Middle frontal gyrus (tissue), 1 donor: Measurements from ENCODE around the gene RASSF6.
"Not testable (repeated sequence)": the region's sequence is repeated elsewhere in the genome, so short reads cannot be mapped to it uniquely, and the experiment has no call there.

Experiments used
- DNase-seq: peaks from one replicate; pipeline ENCODE4 v3.0.0-alpha.2; 2015; ENCODE audit warnings: low spot score; ENCODE audit errors: extremely low spot score

The RASSF6 gene

GRCh38 chr4:73577371-73577770 is 42.9 kb downstream of the RASSF6 start:
- no peak for DNase-seq

DNA sequence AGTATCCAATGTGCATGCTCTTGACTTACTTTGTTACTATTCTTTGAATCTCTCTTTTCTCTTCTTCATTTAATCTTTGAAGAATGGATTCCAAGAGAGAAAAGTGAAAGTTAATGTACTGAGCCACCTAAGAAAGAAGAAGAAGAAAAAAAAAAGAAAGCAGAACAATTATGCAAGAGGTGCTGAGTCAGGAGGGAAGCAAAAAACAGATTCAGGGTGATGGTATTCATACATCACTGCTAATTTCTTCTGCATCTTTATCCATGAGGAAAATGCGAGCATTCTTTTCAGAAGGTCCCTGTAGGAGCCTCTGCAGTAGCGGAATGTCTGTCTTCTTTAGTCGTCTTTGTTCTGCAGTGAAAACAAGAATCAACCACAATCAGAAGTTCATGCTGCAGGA is 43.9 kb downstream of the RASSF6 start:
- DNase-seq: no peak

DNA sequence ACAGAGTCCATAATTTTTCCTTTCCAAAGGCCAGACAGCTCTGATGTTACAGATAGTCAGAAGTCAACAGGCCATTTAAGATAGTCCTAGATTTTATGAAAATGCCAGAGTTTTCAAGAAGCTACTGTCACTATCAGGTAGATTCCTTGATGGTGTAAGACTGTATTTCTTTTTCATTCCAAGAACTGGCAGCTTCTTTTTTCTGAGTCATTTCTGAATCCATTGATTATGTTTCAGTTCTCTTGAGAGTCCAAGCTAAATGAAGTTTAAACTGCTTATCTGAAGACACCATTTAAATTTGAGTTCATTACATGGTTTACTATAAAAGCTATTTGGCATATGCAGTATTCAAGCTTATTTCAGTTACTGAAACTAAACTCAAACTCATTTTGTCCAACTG is 44.6 kb downstream of the RASSF6 start:
- no peak for DNase-seq

- DNase-seq: no peak
These were observed 46.3 kb downstream of the RASSF6 start for GRCh38 chr4:73573794-73574528.

DNA sequence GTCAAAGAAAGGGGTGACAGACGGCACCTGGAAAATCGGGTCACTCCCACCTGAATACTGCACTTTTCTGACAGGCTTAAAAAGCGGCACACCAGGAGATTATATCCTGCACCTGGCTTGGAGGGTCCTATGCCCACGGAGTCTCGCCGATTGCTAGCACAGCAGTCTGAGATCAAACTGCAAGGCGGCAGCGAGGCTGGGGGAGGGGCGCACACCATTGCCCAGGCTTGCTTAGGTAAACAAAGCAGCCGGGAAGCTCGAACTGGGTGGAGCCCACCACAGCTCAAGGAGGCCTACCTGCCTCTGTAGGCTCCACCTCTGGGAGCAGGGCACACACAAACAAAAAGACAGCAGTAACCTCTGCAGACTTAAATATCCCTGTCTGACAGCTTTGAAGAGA is 69.4 kb downstream of the RASSF6 start:
- not testable (repeated sequence) for DNase-seq

GRCh38 chr4:73544620-73545019 is 75.6 kb downstream of the RASSF6 start:
- no peak for DNase-seq

DNA sequence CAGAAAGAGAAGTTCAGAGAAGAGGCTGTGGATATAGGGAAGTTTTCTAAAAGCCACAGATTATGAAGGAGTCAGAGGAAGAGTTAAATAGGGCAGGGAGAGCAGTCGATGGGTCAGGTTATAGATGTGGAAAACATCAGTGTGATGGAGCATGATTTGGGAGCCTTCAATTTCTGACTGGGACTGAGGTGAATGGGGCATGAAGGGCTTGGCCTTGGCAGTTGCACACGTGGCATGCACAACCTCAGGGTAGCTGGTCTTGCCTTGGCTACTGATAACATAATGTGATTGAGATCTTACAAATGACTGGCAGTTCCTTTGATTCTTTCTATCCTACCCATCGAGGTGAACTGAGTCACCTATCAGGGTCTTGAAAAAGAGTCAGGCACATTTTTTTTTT is 79.0 kb downstream of the RASSF6 start:
- DNase-seq: no peak

- no peak for DNase-seq
These were observed 79.4 kb downstream of the RASSF6 start for GRCh38 chr4:73540826-73541225.

- no peak for DNase-seq
These were observed 80.8 kb downstream of the RASSF6 start for GRCh38 chr4:73539386-73539785.

DNA sequence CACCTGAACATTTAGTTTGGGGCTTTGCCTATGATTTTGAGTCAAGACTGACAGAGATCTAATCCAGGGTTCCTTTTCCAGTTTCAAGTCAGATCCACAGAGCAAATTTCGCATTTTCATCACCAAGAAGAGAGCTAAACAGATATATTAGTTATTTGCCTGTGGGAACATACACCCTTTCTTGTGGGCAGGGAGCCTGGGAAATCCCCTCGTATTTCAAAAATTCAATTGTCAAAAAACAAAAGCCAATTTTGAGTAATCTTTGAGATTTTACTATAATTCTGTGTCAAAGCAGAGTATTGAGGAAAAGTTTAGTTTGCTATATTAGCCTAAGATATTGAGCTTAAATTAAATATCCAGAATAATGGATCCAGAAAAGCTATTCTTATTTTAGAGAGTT is 82.1 kb downstream of the RASSF6 start:
- no peak for DNase-seq

GRCh38 chr4:73533515-73534422 is 86.5 kb downstream of the RASSF6 start:
- no peak for DNase-seq

DNA sequence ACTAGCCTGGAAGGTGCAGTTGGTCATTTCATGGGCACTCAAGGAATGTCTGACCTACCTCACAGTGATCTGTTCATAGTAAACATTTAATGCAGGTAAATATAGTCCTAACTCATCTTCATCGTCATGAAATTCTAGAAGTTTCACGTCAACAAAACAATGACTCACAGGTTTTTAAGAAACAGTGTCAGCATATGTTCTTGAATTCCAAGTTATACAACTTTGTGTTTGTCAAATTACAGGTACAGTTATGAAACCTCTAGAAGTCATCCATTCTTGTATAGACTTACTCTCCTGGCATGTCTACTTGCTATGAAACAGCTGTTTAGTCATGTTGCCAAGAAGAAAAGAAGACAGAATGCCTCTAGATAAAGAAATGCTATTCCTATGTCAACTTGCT is 92.1 kb downstream of the RASSF6 start:
- DNase-seq: no peak

GRCh38 chr4:73527196-73527595 is 93.0 kb downstream of the RASSF6 start:
- no peak for DNase-seq

DNA sequence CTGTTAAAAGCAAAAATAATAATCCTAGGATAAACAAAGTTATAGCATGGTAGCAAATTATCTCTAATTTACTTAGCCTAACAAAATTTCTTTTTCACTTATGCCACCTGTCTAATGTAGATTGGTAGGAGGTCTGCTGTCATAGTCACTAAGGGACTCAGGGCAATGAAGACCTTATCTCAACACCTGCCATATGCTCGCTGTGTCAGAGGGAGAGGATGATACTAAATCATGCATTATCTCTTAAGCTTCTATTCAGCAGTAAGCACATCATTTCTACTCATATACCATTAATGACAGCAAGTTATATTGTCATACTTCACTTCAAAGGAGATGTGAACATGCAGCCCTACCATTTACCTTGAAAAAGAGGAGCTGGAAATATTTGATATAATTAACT is 94.6 kb downstream of the RASSF6 start:
- no peak for DNase-seq

DNA sequence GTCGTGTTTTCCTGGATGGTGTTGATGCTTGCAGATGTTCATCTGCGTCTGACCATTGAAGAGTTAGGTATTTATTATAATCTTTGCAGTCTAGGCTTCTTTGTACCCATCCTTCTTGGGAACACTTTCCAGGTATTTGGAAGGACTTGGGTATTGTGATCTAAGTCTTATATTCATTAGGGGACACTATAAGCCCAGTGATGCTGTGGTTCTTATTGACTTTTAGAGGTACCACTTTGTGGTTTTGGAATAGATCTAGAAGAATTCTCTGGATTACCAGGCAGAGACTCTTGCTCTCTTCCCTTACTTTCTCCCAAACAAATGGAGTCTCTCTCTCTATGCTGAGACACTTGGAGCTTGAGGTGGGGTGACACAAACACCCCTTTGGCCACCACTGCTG is 97.1 kb downstream of the RASSF6 start:
- no peak for DNase-seq
